ENCODE measurements around the gene UBE2D1.

UBE2D1 gene

GRCh38 chr10:58334817-58335305 lies at the start of gene UBE2D1:
Gene UBE2D1 (plus strand): TSS chr10:58335006. CDS start chr10:58335202, 196 bp downstream.
- DNase-seq = peak; percentile 58

GRCh38 chr10:58291538-58292174 lies 43.1 kb upstream of the UBE2D1 start:
- DNase-seq = no peak

GRCh38 chr10:58293989-58294388 lies 40.8 kb upstream of the UBE2D1 start:
- no peak for DNase-seq

- no peak for DNase-seq
Observed at GRCh38 chr10:58299580-58299979, 35.2 kb upstream of the UBE2D1 start.

GRCh38 chr10:58300676-58301075 lies 34.1 kb upstream of the UBE2D1 start:
- DNase-seq = no peak

DNA sequence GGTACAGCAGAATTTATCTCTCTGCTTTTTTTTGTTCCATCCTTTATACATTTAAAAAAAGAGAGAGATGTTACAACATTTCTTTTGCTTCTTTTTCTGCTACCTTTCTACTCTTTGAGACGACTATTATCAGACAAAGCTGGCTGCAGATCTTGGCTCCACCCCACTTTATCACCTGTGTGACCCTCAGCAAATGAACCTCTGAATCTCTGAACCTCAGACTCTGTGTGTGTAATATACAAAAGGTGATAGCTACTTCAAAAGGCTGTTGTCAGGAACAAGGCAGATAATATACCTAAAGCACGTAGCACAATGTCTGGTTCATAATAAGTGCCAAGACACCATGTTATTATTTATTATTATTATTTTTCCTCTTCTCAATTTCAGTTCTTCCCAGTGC lies 32.6 kb upstream of the UBE2D1 start:
- DNase-seq = no peak

- no peak for DNase-seq
Observed at GRCh38 chr10:58304099-58304633, 30.6 kb upstream of the UBE2D1 start.

DNA sequence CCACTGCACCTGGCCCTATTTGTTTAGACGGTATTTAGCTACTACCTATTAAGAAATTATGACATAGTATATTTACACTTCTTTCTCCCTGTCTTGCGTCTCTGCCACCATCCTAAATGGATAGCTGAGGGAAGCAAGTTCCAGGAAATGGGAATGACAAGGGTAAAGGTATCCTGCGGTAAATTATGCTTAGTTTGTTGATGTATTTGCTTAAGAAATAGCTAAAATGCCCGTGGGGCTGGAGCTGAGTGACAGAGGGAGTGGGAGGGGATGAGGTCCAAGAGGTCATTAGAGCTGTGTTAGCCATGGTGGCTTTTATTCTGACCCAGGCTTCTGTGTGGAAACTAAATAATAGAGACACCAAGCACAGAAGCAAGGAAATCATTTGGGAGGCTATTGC lies 29.0 kb upstream of the UBE2D1 start:
- DNase-seq = no peak

DNA sequence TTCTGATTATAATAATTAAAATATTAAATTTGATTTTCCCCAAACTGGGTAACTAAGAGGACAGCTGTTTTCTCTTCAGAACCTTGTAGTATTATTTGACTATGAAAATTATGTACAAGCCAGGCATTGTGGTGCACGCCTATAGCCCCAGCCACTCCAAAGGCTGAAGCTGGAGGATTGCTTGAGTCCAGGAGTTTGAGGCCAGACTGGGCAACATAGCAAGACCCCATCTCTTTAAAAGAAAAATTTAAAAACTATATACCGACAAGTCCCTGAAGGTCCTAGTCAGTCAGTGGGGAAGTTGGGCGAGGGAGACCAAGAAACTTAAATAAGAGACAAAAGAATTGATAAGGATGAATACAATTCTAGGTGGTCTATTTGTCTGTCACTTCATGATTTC lies 27.1 kb upstream of the UBE2D1 start:
- no peak for DNase-seq

- DNase-seq = no peak
Observed at GRCh38 chr10:58311026-58311425, 23.8 kb upstream of the UBE2D1 start.

GRCh38 chr10:58316874-58317273 lies 17.9 kb upstream of the UBE2D1 start:
- DNase-seq = no peak

- DNase-seq = no peak
Observed at GRCh38 chr10:58318346-58318745, 16.5 kb upstream of the UBE2D1 start.

GRCh38 chr10:58319599-58319998 lies 15.2 kb upstream of the UBE2D1 start:
- DNase-seq = no peak

DNA sequence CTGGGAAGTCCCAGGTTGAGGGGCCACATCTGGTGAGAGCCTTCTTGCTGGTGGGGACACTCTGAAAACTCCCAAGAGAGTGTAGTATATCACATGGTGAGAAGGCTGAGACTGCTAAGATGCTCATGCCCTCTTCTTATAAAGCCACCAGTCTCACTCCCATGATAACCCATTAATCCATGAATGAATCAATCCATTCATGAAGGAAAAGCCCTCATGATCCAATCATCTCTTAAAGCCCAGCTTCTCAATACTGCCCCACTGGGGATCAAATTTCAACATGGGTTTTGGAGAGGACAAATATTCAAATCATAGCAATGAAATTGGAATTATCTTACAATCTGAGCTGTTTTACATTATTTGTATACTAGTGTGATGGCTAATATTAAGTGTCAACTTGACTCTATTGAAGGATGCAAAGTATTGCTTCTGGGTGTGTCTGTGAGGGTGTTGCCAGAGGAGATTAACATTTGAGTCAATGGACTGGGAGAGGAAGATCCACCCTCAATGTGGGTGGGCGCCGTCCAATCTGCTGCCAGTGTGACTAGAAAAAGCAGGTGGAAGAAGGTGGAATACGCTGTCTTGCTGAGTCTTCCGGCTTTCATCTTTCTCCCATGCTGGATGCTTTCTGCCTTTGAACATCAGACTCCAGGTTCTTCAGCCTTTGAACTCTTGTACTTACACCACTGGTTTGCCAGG lies 14.3 kb upstream of the UBE2D1 start:
- DNase-seq = no peak

DNA sequence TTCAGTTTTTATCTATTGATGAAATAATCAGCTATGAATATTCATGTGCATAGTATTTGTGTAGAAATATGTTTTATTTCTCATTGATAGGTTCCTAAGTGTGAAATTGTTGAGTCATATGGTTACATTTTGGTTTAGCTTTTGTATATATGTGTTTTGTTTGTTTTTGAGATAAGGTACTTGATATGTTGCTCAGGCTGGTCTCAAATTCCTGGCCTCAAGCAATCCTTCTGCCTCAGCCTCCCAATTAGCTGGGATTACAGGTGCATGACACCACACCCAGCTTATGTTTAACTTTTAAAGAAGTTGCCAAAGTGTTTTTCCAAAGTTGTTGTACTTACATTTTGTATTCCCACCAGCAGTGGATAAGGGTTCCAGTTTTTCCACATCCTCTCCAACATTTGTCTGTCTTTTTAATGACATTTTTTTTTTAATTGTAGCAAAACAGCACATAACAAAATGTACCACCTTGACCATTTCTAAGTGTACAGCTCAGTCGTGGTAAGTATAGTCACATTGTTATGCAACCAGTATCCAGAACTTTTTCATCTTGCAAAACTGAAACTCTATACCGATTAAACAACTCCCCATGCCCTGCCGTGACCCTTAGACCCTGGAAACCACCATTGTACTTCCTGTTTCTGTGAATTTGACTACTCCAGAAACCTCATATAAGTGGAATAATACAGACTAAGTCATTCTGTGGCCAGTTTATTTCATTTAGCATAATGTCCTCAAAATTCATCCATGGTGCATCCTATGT lies 12.6 kb upstream of the UBE2D1 start:
- no peak for DNase-seq

- DNase-seq = no peak
Observed at GRCh38 chr10:58322835-58323209, 12.0 kb upstream of the UBE2D1 start.

GRCh38 chr10:58326967-58327381 lies 7.8 kb upstream of the UBE2D1 start:
- no peak for DNase-seq

GRCh38 chr10:58328233-58328632 lies 6.6 kb upstream of the UBE2D1 start:
- no peak for DNase-seq

GRCh38 chr10:58330431-58330830 lies 4.4 kb upstream of the UBE2D1 start:
- DNase-seq = no peak

DNA sequence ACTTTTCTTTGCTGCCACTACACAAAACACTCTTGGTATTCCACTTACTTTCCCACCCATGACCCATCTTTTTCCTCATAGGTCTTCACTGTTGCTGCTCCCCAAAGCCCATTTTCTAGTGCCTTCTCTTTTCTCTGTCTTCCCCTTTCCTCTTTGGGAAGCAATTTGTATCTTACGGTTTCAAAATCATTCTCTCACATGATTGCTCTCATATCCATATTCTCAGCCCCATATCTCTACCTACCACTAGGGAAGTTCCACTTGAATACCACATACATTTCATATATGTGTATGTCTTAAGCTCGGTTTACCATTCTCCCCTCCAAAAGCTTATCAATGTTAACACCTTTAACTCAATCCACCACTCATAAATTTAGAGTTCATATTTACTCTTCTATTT lies 3.2 kb upstream of the UBE2D1 start:
- DNase-seq = no peak

GRCh38 chr10:58335306-58336005 lies 650 bp downstream of the UBE2D1 start:
- no peak for DNase-seq

- DNase-seq = no peak
Observed at GRCh38 chr10:58336242-58336641, 1.4 kb downstream of the UBE2D1 start.

DNA sequence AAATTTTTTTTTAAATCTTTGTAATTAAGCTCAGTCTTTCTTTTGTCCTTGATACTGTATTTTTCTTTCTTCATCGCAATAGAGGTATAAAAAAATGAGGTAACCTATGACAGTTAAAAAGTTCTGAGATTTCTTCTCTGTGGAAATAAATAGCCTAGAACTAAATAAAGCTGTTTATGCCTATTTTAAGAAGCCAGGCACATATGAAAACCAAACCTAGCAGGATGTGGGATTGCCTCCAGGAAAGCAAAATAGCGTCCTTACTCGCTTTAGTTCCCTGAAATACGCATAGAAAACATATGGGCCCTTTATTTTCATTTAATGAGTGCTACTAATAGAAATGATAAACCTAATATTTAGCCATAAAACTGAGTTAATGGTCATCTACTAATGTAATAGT lies 6.6 kb downstream of the UBE2D1 start:
- no peak for DNase-seq

Measured in NCI-H510A (cell line).